Measurements from ENCODE around the gene SHOX.

SHOX gene

DNA sequence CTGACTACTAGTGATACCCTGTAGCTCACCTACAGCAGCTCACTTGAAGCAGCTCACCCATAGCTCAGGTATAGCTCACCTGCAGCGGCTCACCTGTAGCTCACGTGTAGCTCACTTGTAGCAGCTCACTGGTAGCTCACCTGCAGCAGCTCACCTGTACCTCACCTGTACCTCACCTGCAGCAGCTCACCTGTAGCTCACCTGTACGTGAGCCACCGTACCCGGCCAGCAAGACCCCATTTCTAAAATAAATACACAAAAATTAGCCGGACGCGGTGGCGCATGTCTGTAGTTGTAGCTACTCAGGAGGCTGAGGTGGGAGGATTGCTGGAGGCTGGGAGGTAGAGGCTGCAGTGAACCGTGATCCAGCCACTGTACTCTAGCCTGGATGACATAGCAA lies 30.6 kb downstream of the SHOX start:
- Histone ChIP-seq H3K4me1 (ENCODE audit: control insufficient read depth in 1 of 2, insufficient read depth in 1 of 2, low read depth in 1 of 2, low read length in 1 of 2) (no peaks in the 10 kb centered on the region), H3K27ac (no peak overlapping the region), H3K36me3 (no peaks in the 10 kb centered on the region), H3K27me3 (no peaks in the 10 kb centered on the region), H3K9me3 (no peaks in the 10 kb centered on the region), H3K4me3 (ENCODE audit: low read depth in 1 of 2, low read length in 1 of 2) (no peak overlapping the region)
- no peak for TF ChIP-seq CTCF (IDR thresholded peaks at IDR 0.05)

DNA sequence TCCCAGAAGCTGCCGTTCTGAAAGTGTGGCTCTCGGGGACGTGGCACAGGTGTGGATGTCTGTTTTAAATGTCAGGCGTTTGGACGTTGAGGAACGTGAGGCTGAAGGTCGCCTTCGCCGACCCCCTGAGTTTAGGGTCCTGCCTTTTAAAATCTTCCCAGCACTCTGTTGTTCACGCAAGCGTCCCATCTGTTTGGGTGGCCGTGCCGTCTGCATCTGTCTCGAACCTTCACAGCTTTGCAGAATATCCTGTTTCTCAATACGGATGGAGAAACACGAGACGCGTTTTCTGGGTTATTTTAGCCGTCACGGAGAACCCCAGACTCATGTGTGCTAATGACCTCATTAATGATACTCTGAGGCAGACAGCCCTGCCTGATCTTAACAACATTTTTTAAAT lies 31.5 kb downstream of the SHOX start:
- TF ChIP-seq CTCF (IDR thresholded peaks at IDR 0.05): no peak
- no peak overlapping the region for H3K4me3 ChIP-seq (ENCODE audit: low read depth in 1 of 2, low read length in 1 of 2)

GRCh38 chrX:663841-664240 lies 33.2 kb downstream of the SHOX start:
- Histone ChIP-seq H3K27me3 (no peaks in the 10 kb centered on the region), H3K27ac (no peak overlapping the region), H3K4me3 (ENCODE audit: low read depth in 1 of 2, low read length in 1 of 2) (no peak overlapping the region), H3K9me3 (no peaks in the 10 kb centered on the region), H3K4me1 (ENCODE audit: control insufficient read depth in 1 of 2, insufficient read depth in 1 of 2, low read depth in 1 of 2, low read length in 1 of 2) (no peaks in the 10 kb centered on the region), H3K36me3 (no peaks in the 10 kb centered on the region)
- TF ChIP-seq CTCF (IDR thresholded peaks at IDR 0.05): no peak

More for the DNA sequence above, 31.5 kb downstream of the SHOX start:
- Histone ChIP-seq H3K9me3 (no peaks in the 10 kb centered on the region), H3K36me3 (no peaks in the 10 kb centered on the region), H3K27ac (no peak overlapping the region), H3K4me1 (ENCODE audit: control insufficient read depth in 1 of 2, insufficient read depth in 1 of 2, low read depth in 1 of 2, low read length in 1 of 2) (no peaks in the 10 kb centered on the region), H3K27me3 (no peaks in the 10 kb centered on the region)

GRCh38 chrX:666762-667720 lies 36.5 kb downstream of the SHOX start:
- Histone ChIP-seq H3K27ac (no peak overlapping the region), H3K36me3 (no peaks in the 10 kb centered on the region), H3K4me3 (ENCODE audit: low read depth in 1 of 2, low read length in 1 of 2) (no peak overlapping the region), H3K4me1 (ENCODE audit: control insufficient read depth in 1 of 2, insufficient read depth in 1 of 2, low read depth in 1 of 2, low read length in 1 of 2) (no peaks in the 10 kb centered on the region), H3K9me3 (no peaks in the 10 kb centered on the region), H3K27me3 (peaks cover 6% of the 10 kb centered on the region)
- no peak for TF ChIP-seq CTCF (IDR thresholded peaks at IDR 0.05)

GRCh38 chrX:670645-671044 lies 40.1 kb downstream of the SHOX start:
- no peaks in the 10 kb centered on the region for H3K4me1 ChIP-seq (ENCODE audit: control insufficient read depth in 1 of 2, insufficient read depth in 1 of 2, low read depth in 1 of 2, low read length in 1 of 2)
- no peak for TF ChIP-seq CTCF (IDR thresholded peaks at IDR 0.05)
- H3K36me3 ChIP-seq: no peaks in the 10 kb centered on the region
- H3K27me3 ChIP-seq: peaks cover 6% of the 10 kb centered on the region
- no peak overlapping the region for H3K27ac ChIP-seq
- H3K9me3 ChIP-seq: no peaks in the 10 kb centered on the region
- no peak overlapping the region for H3K4me3 ChIP-seq (ENCODE audit: low read depth in 1 of 2, low read length in 1 of 2)

Data from neutrophil (primary cell).